Parathyroid adenoma (tissue), 2 donors: Measurements from ENCODE around the gene NAA38.

ENCODE experiments used
- H2AFZ ChIP-seq: fragments of 300-600 bp; sonication (generic); one replicate; pipeline ENCODE4 v1.7.0; 2017; ENCODE audit warnings: antibody characterized with exemption, mild to moderate bottlenecking
- H3K27ac ChIP-seq: fragments of 300-600 bp; sonication (generic); one replicate; pipeline ENCODE4 v1.7.0; 2017
- H3K27me3 ChIP-seq: fragments of 300-600 bp; sonication (generic); one replicate; pipeline ENCODE4 v1.7.0; 2017; ENCODE audit warnings: low read length; ENCODE audit not compliant: control insufficient read depth, insufficient read depth
- H3K36me3 ChIP-seq: fragments of 300-600 bp; sonication (generic); one replicate; pipeline ENCODE4 v1.7.0; 2017; ENCODE audit warnings: low read length; ENCODE audit not compliant: control insufficient read depth, insufficient read depth
- H3K4me1 ChIP-seq: fragments of 300-600 bp; sonication (generic); one replicate; pipeline ENCODE4 v1.7.0; 2017; ENCODE audit warnings: control low read depth
- H3K4me2 ChIP-seq: fragments of 300-600 bp; sonication (generic); one replicate; pipeline ENCODE4 v1.7.0; 2017; ENCODE audit warnings: low read length
- H3K4me3 ChIP-seq: fragments of 300-600 bp; sonication (generic); one replicate; pipeline ENCODE4 v1.7.0; 2017; ENCODE audit warnings: low read depth, low read length
- H3K79me2 ChIP-seq: fragments of 300-600 bp; sonication (generic); one replicate; pipeline ENCODE4 v1.7.0; 2017; ENCODE audit warnings: control low read depth
- H3K9ac ChIP-seq: fragments of 300-600 bp; sonication (generic); one replicate; pipeline ENCODE4 v1.7.0; 2017; ENCODE audit warnings: mild to moderate bottlenecking
- H3K9me3 ChIP-seq: fragments of 300-600 bp; sonication (generic); one replicate; pipeline ENCODE4 v1.7.0; 2017; ENCODE audit warnings: low read length; ENCODE audit not compliant: control insufficient read depth
- CTCF ChIP-seq: fragments of 300-600 bp; sonication (generic); IDR thresholded peaks from one replicate; pipeline ENCODE4 v1.7.0; 2017; ENCODE audit warnings: antibody characterized with exemption, mild to moderate bottlenecking
- donor health status: primary hyperparathyroidism.

NAA38 gene

GRCh38 chr17:7820231-7820630 lies 37.1 kb downstream of the NAA38 start:
- Histone ChIP-seq H3K36me3 (no peaks in the 10 kb centered on the region), H3K27me3 (no peaks in the 10 kb centered on the region), H3K4me1 (peaks cover 12% of the 10 kb centered on the region), H3K79me2 (no peaks in the 10 kb centered on the region), H3K9ac (no peak overlapping the region), H3K4me2 (no peak overlapping the region), H2AFZ (no peak overlapping the region), H3K9me3 (no peaks in the 10 kb centered on the region), H3K27ac (no peak overlapping the region), H3K4me3 (no peak overlapping the region)
- no peak for TF ChIP-seq CTCF

DNA sequence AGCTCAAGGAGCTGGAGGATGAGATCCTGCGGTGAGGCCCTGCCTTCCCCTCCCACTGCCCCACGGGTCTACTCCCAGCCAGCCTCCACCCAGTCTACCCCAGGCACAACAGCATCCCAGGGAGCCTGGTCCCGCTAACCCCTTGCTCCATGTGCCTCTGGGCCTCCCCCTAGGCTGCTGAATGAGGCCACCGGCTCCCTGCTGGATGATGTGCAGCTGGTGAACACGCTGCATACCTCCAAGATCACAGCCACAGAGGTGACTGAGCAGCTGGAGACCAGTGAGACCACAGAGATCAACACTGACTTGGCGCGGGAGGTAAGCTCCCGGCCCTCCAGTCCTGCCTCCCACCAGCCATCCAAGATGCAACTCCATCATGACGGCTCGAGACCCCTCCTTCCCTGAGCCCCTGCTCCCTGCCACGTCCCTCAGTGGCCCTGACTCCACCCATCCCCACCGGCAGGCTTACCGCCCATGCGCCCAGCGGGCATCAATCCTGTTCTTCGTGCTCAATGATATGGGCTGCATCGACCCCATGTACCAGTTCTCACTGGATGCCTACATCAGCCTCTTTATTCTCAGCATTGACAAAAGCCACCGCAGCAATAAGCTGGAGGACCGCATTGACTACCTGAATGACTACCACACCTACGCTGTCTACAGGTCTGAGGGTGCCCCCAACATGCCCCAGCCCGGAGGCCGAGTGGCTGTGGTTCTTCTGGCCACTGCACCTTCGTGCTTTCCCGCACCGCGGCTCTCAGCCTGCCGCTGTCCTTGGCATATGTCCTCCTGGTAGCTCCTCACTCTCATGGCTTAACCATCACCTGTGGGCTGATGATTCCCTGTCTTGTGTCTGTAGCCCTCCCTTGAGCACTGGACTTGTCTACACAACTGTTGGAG lies 38.4 kb downstream of the NAA38 start:
- Histone ChIP-seq H3K4me1 (peaks cover under 1% of the 10 kb centered on the region), H2AFZ (no peak overlapping the region), H3K4me2 (no peak overlapping the region), H3K27ac (no peak overlapping the region), H3K79me2 (no peaks in the 10 kb centered on the region), H3K36me3 (no peaks in the 10 kb centered on the region), H3K9ac (no peak overlapping the region), H3K9me3 (no peaks in the 10 kb centered on the region), H3K4me3 (no peak overlapping the region), H3K27me3 (no peaks in the 10 kb centered on the region)
- TF ChIP-seq CTCF: no peak

GRCh38 chr17:7818026-7818425 lies 39.3 kb downstream of the NAA38 start:
- TF ChIP-seq CTCF: no peak
- Histone ChIP-seq H2AFZ (no peak overlapping the region), H3K4me2 (no peak overlapping the region), H3K27me3 (no peaks in the 10 kb centered on the region), H3K4me1 (no peaks in the 10 kb centered on the region), H3K4me3 (no peak overlapping the region), H3K36me3 (no peaks in the 10 kb centered on the region), H3K79me2 (no peaks in the 10 kb centered on the region), H3K27ac (no peak overlapping the region), H3K9me3 (no peaks in the 10 kb centered on the region), H3K9ac (no peak overlapping the region)

DNA sequence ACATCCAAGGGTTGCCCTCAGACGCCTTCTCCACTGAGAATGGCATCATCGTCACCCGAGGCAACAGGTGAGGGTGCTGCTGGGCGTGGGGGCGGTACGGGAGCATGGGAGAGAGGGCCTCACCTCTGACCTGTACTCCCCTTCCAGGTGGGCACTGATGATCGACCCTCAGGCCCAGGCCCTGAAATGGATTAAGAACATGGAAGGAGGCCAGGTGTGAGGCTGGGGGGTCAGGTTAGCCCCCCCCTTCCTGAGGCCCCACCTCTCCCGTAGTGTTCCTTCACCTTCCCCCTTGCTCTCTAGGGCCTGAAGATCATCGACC lies 39.8 kb downstream of the NAA38 start:
- Histone ChIP-seq H3K27ac (no peak overlapping the region), H3K4me2 (no peak overlapping the region), H3K9ac (no peak overlapping the region), H2AFZ (no peak overlapping the region), H3K27me3 (no peaks in the 10 kb centered on the region), H3K4me3 (no peak overlapping the region), H3K9me3 (no peaks in the 10 kb centered on the region), H3K4me1 (no peaks in the 10 kb centered on the region), H3K36me3 (no peaks in the 10 kb centered on the region), H3K79me2 (no peaks in the 10 kb centered on the region)
- no peak for TF ChIP-seq CTCF
